K562 (cell line): ENCODE data around the gene TUBB6.

Source experiments
- CREB1 ChIP-seq, 2 experiments: sonication (generic) in 1 of 2; formaldehyde crosslinking in 1 of 2; IDR thresholded peaks; 2 replicates each; pipeline versions ENCODE4 v1.6.1 to v1.8.0; 2012 to 2022; ENCODE audit warnings: inconsistent platforms in 1 of 2, mild to moderate bottlenecking in 1 of 2, missing genetic modification reagents in 1 of 2, moderate library complexity in 1 of 2
- ELF1 ChIP-seq: fragments of 200-800 bp; sonication (Bioruptor generic); IDR thresholded peaks from 2 replicates; pipeline ENCODE4 v1.6.1; 2016; ENCODE audit warnings: missing genetic modification characterization, missing compliant biosample characterization
- FOXA3 ChIP-seq, 2 experiments: fragments of 450-650 bp in 1 of 2; sonication (generic) in 1 of 2; formaldehyde crosslinking; IDR thresholded peaks in 1 of 2; conservative IDR thresholded peaks in 1 of 2; 2 replicates each; pipeline versions ENCODE4 v1.4.0 to v1.8.0; 2020 to 2022; ENCODE audit warnings: mild to moderate bottlenecking in 2 of 2, missing genetic modification reagents in 1 of 2
- FOXK2 ChIP-seq, 2 experiments: fragments of 450-650 bp; IDR thresholded peaks in 1 of 2; conservative IDR thresholded peaks in 1 of 2; 2 replicates each; pipeline ENCODE4 v1.6.1; 2016; ENCODE audit warnings: low read depth in 2 of 2, mild to moderate bottlenecking in 1 of 2
- HMG20A ChIP-seq: fragments of 450-650 bp; formaldehyde crosslinking; conservative IDR thresholded peaks from 2 replicates; pipeline ENCODE4 v1.4.0; 2020; ENCODE audit warnings: mild to moderate bottlenecking, mixed read lengths
- MAX ChIP-seq: sonication (generic); formaldehyde crosslinking; IDR thresholded peaks from 2 replicates; pipeline ENCODE4 v1.9.0; 2022; ENCODE audit warnings: mild to moderate bottlenecking, missing genetic modification reagents
- NEUROD1 ChIP-seq: fragments of 150-350 bp; IDR thresholded peaks from 2 replicates; pipeline ENCODE4 v1.6.1; 2014; ENCODE audit warnings: borderline replicate concordance, low read length, low read depth; ENCODE audit not compliant: partially characterized antibody
- TAF7 ChIP-seq: fragments of 450-650 bp; IDR thresholded peaks from 2 replicates; pipeline ENCODE4 v1.6.1; 2016; ENCODE audit warnings: missing genetic modification characterization, missing compliant biosample characterization
- YY1 ChIP-seq, 3 experiments: IDR thresholded peaks; 2 replicates each; pipeline ENCODE4 v1.6.1; 2011; ENCODE audit warnings: low read length in 2 of 3, mild to moderate bottlenecking in 2 of 3, moderate library complexity in 2 of 3, borderline replicate concordance in 1 of 3, control low read depth in 1 of 3, low read depth in 1 of 3; ENCODE audit not compliant: insufficient read depth in 3 of 3, insufficient replicate concordance in 2 of 3, control insufficient read depth in 1 of 3, insufficient read length in 1 of 3; ENCODE audit errors: extremely low read depth in 1 of 3
- ZBTB34 ChIP-seq: fragments of 250-450 bp; sonication (Bioruptor Pico); IDR thresholded peaks from 2 replicates; pipeline ENCODE4 v1.8.0; 2021; ENCODE audit warnings: mild to moderate bottlenecking, moderate library complexity
- ZNF830 ChIP-seq: fragments of 250-450 bp; sonication (Bioruptor Pico); IDR thresholded peaks from 2 replicates; pipeline ENCODE4 v1.5.0; 2021; ENCODE audit warnings: mild to moderate bottlenecking
- TF ChIP-seq, protein P1 (sequence below), 3 experiments: IDR thresholded peaks in 2 of 3; conservative IDR thresholded peaks in 1 of 3; 2 replicates each; pipeline ENCODE4 v1.5.1; 2011 to 2012; ENCODE audit warnings: low read length in 3 of 3, mild to moderate bottlenecking in 3 of 3, control low read depth in 2 of 3, improper control_type of control experiment in 1 of 3, inconsistent platforms in 1 of 3, low read depth in 1 of 3, mixed read lengths in 1 of 3, moderate library complexity in 1 of 3; ENCODE audit not compliant: insufficient read depth in 2 of 3

DNA sequence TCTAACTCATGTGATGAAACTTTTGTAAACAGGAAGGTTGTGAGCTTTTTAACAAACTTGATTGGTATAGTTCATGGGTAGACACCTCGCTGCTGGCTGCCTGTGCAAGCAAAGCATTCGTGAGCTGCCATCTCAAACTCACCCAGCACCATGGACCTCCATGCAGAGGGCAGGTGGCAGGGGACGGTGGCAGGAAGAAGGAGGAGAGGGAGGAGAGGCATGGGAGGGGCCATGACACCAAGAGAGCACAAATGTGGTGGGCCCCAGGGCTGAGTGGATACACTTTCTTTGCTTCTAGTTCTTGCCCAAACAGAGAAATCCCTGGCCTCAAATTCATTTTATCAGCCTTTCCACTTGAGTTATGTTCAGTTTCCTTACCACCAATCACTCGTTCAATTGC, 39.9 kb downstream of the TUBB6 start:
- TF ChIP-seq ELF1, result no peak
- TF ChIP-seq, protein P1, sequence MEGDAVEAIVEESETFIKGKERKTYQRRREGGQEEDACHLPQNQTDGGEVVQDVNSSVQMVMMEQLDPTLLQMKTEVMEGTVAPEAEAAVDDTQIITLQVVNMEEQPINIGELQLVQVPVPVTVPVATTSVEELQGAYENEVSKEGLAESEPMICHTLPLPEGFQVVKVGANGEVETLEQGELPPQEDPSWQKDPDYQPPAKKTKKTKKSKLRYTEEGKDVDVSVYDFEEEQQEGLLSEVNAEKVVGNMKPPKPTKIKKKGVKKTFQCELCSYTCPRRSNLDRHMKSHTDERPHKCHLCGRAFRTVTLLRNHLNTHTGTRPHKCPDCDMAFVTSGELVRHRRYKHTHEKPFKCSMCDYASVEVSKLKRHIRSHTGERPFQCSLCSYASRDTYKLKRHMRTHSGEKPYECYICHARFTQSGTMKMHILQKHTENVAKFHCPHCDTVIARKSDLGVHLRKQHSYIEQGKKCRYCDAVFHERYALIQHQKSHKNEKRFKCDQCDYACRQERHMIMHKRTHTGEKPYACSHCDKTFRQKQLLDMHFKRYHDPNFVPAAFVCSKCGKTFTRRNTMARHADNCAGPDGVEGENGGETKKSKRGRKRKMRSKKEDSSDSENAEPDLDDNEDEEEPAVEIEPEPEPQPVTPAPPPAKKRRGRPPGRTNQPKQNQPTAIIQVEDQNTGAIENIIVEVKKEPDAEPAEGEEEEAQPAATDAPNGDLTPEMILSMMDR (IDR thresholded peaks at IDR 0.05 in 2 of 3, conservative IDR thresholded peaks at IDR 0.05 in 1 of 3; ENCODE audit: insufficient read depth in 2 of 3, low read depth in 1 of 3, low read length in 3 of 3), result no peak
- TF ChIP-seq FOXK2 (conservative IDR thresholded peaks at IDR 0.05 in 1 of 2, IDR thresholded peaks at IDR 0.05 in 1 of 2; ENCODE audit: low read depth in 2 of 2), result no peak
- TF ChIP-seq NEUROD1, result no peak
- no peak for TF ChIP-seq CREB1 (IDR thresholded peaks at IDR 0.05)
- no peak for TF ChIP-seq CREB1 (CRISPR knock-in tag; IDR thresholded peaks at IDR 0.05)
- TF ChIP-seq YY1 (IDR thresholded peaks at IDR 0.05; ENCODE audit: borderline replicate concordance in 1 of 3, control insufficient read depth in 1 of 3, extremely low read depth in 1 of 3, insufficient read depth in 3 of 3, insufficient read length in 1 of 3, insufficient replicate concordance in 2 of 3, low read depth in 1 of 3, low read length in 2 of 3), result no peak
- no peak for TF ChIP-seq FOXA3 (CRISPR knock-in tag; conservative IDR thresholded peaks at IDR 0.05 in 1 of 2, IDR thresholded peaks at IDR 0.05 in 1 of 2)
- no peak for TF ChIP-seq ZNF830
- no peak for TF ChIP-seq TAF7
- no peak for TF ChIP-seq MAX
- TF ChIP-seq HMG20A (CRISPR knock-in tag), result no peak
- no peak for TF ChIP-seq ZBTB34
